Upper lobe of left lung (tissue), 6 donors: Measurements from ENCODE around the gene TRIM22. TPM values are rescaled to one million over a fixed set of nuclear protein-coding genes. Genes with fewer than 3 reads are reported as not detected.
"Not testable (repeated sequence)": the region's sequence is repeated elsewhere in the genome, so short reads cannot be mapped to it uniquely, and the experiment has no call there.

Experiments used
- ATAC-seq, 2 donors: fragments of 200-7000 bp; cut with Tn5 transposase; one replicate each; pipeline ENCODE4 v1.9.1; 2022; ENCODE audit warnings: mild to moderate bottlenecking in 2 of 2, moderate library complexity in 2 of 2; ENCODE audit not compliant: low FRiP score in 2 of 2
- DNase-seq, 2 donors: peaks; one replicate each; pipeline ENCODE4 v3.0.0-alpha.2; 2019 to 2020
- H3K27ac ChIP-seq, 4 donors: fragments of 200-600 bp; sonication (generic); one replicate each; pipeline ENCODE4 v1.5.1; 2016 to 2019
- H3K27me3 ChIP-seq, 4 donors: fragments of 200-600 bp; sonication (generic); one replicate each; pipeline ENCODE4 v1.5.1; 2017 to 2019
- H3K36me3 ChIP-seq, 4 donors: fragments of 200-600 bp; sonication (generic); one replicate each; pipeline ENCODE4 v1.5.1; 2016 to 2019
- H3K4me1 ChIP-seq, 4 donors: fragments of 200-600 bp; sonication (generic); one replicate each; pipeline ENCODE4 v1.5.1; 2018 to 2019
- H3K4me3 ChIP-seq, 4 donors: fragments of 200-600 bp; sonication (generic); one replicate each; pipeline ENCODE4 v1.5.1; 2017 to 2019; ENCODE audit warnings: mild to moderate bottlenecking in 2 of 4, moderate library complexity in 1 of 4
- H3K9me3 ChIP-seq, 4 donors: fragments of 200-600 bp; sonication (generic); one replicate each; pipeline ENCODE4 v1.5.1; 2018 to 2019
- CTCF ChIP-seq, 6 experiments: fragments of 450-650 bp in 4 of 6; fragments of 200-600 bp in 2 of 6; sonication (generic) in 2 of 6; IDR thresholded peaks; one replicate each; pipeline ENCODE4 v1.5.1; 2016 to 2019; ENCODE audit warnings: antibody characterized with exemption in 6 of 6
- EP300 ChIP-seq, 4 donors: sonication (generic); formaldehyde crosslinking; IDR thresholded peaks; one replicate each; pipeline ENCODE4 v1.5.1; 2017; ENCODE audit warnings: antibody characterized with exemption in 4 of 4, control low read depth in 2 of 4
- POLR2A ChIP-seq, 4 donors: fragments of 450-650 bp; IDR thresholded peaks; one replicate each; pipeline ENCODE4 v1.5.1; 2016 to 2017; ENCODE audit warnings: antibody characterized with exemption in 4 of 4, mild to moderate bottlenecking in 2 of 4
- POLR2AphosphoS5 ChIP-seq, 2 donors: sonication (generic); formaldehyde crosslinking; IDR thresholded peaks; one replicate each; pipeline ENCODE4 v1.5.1; 2017; ENCODE audit warnings: antibody characterized with exemption in 2 of 2
- WGBS, 2 donors: methylation state at CpG; one replicate each; pipeline ENCODE4 v1.1.5; 2017 to 2018; 5-methylcytosine and 5-hydroxymethylcytosine counted together
- total RNA-seq, 6 donors: library from RNA; depleted of rRNA in 4 of 6; stranded (reverse); fragments of >200 nt in 4 of 6; gene quantifications; one replicate each; pipeline versions ENCODE4 v1.1.0 to v1.2.1, GENCODE V29; 2016 to 2021
- donor health status: DM: no; HTN: no; CAD: no; lungs with moderate emphysema.
- donor health status: DM: no; HTN: yes; CAD: no; lungs with severe emphysema.

Gene TRIM22
- total RNA-seq, 6 donors from 2014 or later, result 82.2 to 262 (median 162) TPM

GRCh38 chr11:5690736-5691135 lies 1.1 kb downstream of the TRIM22 start:
- peak overlapping the region in 3 of 4 donors; percentile 37 to 57 (median 49) for H3K4me3 ChIP-seq
- H3K27me3 ChIP-seq, result no peaks in the 10 kb centered on the region
- peak overlapping the region; percentile 83 to 94 (median 87) for H3K27ac ChIP-seq
- TF ChIP-seq EP300 (IDR thresholded peaks at IDR 0.05) (no peak), POLR2A (IDR thresholded peaks at IDR 0.05) (peak in 1 of 4 donors; percentile 22), POLR2AphosphoS5 (IDR thresholded peaks at IDR 0.05) (no peak)
- H3K4me1 ChIP-seq, result peaks cover 16 to 38% (median 22%) of the 10 kb centered on the region in 4 donors
- H3K36me3 ChIP-seq, result peaks cover 0 to under 1% (median 0%) of the 10 kb centered on the region in 4 donors
- DNase-seq, result no peak
- WGBS, 2 donors, result 1 to 9% methylated on average over 5 of the region's 5 CpGs
- ATAC-seq, result peak in 1 of 2 donors; percentile 33
- H3K9me3 ChIP-seq, result no peaks in the 10 kb centered on the region

- Histone ChIP-seq H3K4me1 (peaks cover 16 to 35% (median 22%) of the 10 kb centered on the region in 4 donors), H3K27ac (peak overlapping the region; percentile 83 to 94 (median 87)), H3K4me3 (peak overlapping the region in 3 of 4 donors; percentile 37 to 57 (median 49))
- DNase-seq, H3K36me3 ChIP-seq, H3K27me3 ChIP-seq, ATAC-seq, H3K9me3 ChIP-seq: not testable (repeated sequence)
- WGBS, 2 donors, result 31 to 44% methylated on average over 12 of the region's 12 CpGs
Measured at GRCh38 chr11:5691238-5691963, 1.8 kb downstream of the TRIM22 start.

GRCh38 chr11:5691964-5692361 lies 2.4 kb downstream of the TRIM22 start:
- Histone ChIP-seq H3K4me1 (peaks cover 16 to 35% (median 22%) of the 10 kb centered on the region in 4 donors), H3K4me3 (peak overlapping the region in 3 of 4 donors; percentile 37 to 57 (median 49)), H3K9me3 (no peaks in the 10 kb centered on the region), H3K27ac (peak overlapping the region; percentile 1 to 94 (median 87)), H3K27me3 (no peaks in the 10 kb centered on the region), H3K36me3 (peaks cover 0 to 13% (median 4%) of the 10 kb centered on the region in 4 donors)
- TF ChIP-seq EP300 (IDR thresholded peaks at IDR 0.05) (no peak), POLR2A (IDR thresholded peaks at IDR 0.05) (no peak)
- WGBS, 2 donors, result 32 to 43% methylated on average over 3 of the region's 3 CpGs
- DNase-seq (no peak), ATAC-seq (no peak)

- ATAC-seq (no peak), DNase-seq (no peak)
- H3K27me3 ChIP-seq, result no peaks in the 10 kb centered on the region
- peaks cover 8 to 32% (median 18%) of the 10 kb centered on the region in 4 donors for H3K36me3 ChIP-seq
- H3K4me3 ChIP-seq, result no peak overlapping the region
- 55 to 69% methylated on average over 1 of the region's 1 CpG for WGBS, 2 donors
- no peak overlapping the region for H3K27ac ChIP-seq
- TF ChIP-seq CTCF (IDR thresholded peaks at IDR 0.05) (no peak), EP300 (IDR thresholded peaks at IDR 0.05) (no peak), POLR2A (IDR thresholded peaks at IDR 0.05) (no peak), POLR2AphosphoS5 (IDR thresholded peaks at IDR 0.05) (no peak)
- H3K4me1 ChIP-seq, result peaks cover 8 to 23% (median 14%) of the 10 kb centered on the region in 4 donors
- no peaks in the 10 kb centered on the region for H3K9me3 ChIP-seq
Measured at GRCh38 chr11:5694642-5695041, 5.1 kb downstream of the TRIM22 start.

- peak overlapping the region in 1 of 4 donors; percentile 17 for H3K27ac ChIP-seq
- DNase-seq, result no peak
- WGBS, 2 donors, result 90 to 95% methylated on average over 1 of the region's 1 CpG
- peaks cover 8 to 23% (median 14%) of the 10 kb centered on the region in 4 donors for H3K4me1 ChIP-seq
- H3K4me3 ChIP-seq, result no peak overlapping the region
- H3K27me3 ChIP-seq, result no peaks in the 10 kb centered on the region
- ATAC-seq, result no peak
- peaks cover 8 to 35% (median 20%) of the 10 kb centered on the region in 4 donors for H3K36me3 ChIP-seq
- TF ChIP-seq POLR2AphosphoS5 (IDR thresholded peaks at IDR 0.05) (no peak), CTCF (IDR thresholded peaks at IDR 0.05) (no peak), EP300 (IDR thresholded peaks at IDR 0.05) (no peak), POLR2A (IDR thresholded peaks at IDR 0.05) (no peak)
- H3K9me3 ChIP-seq, result no peaks in the 10 kb centered on the region
Measured at GRCh38 chr11:5695580-5695979, 6.0 kb downstream of the TRIM22 start.

GRCh38 chr11:5696210-5696609 lies 6.6 kb downstream of the TRIM22 start:
- ATAC-seq, result no peak

More at GRCh38 chr11:5696210-5696609, 6.6 kb downstream of the TRIM22 start:
- Histone ChIP-seq H3K4me1 (peaks cover 8 to 23% (median 14%) of the 10 kb centered on the region in 4 donors), H3K9me3 (no peaks in the 10 kb centered on the region), H3K27ac (peak overlapping the region in 1 of 4 donors; percentile 17), H3K4me3 (no peak overlapping the region), H3K27me3 (no peaks in the 10 kb centered on the region), H3K36me3 (peaks cover 8 to 35% (median 20%) of the 10 kb centered on the region in 4 donors)
- 64 to 84% methylated on average over 2 of the region's 2 CpGs for WGBS, 2 donors
- DNase-seq, result no peak
- TF ChIP-seq POLR2AphosphoS5 (IDR thresholded peaks at IDR 0.05), result no peak
- TF ChIP-seq CTCF (IDR thresholded peaks at IDR 0.05), result no peak
- no peak for TF ChIP-seq EP300 (IDR thresholded peaks at IDR 0.05)
- TF ChIP-seq POLR2A (IDR thresholded peaks at IDR 0.05), result no peak
